Spleen (tissue), 13 donors: ENCODE data around the gene DDX3X. TPM values are rescaled to one million over a fixed set of nuclear protein-coding genes. Genes with fewer than 3 reads are reported as not detected.
A peak's percentile ranks its signal among the peaks of the same experiment; 100 is the strongest.
"Not testable (repeated sequence)": the region's sequence is repeated elsewhere in the genome, so short reads cannot be mapped to it uniquely, and the experiment has no call there.

Source experiments
- DNase-seq: peaks from one replicate; pipeline ENCODE4 v3.0.0-alpha.2; 2020
- H3K27ac ChIP-seq, 8 donors: fragments of 200-600 bp; sonication (generic) in 7 of 8; 1 replicate in 4 of 8; 2 replicates in 4 of 8; pipeline versions ENCODE4 v1.5.0 to v1.8.0; 2016 to 2021; ENCODE audit warnings: inconsistent platforms in 4 of 8, mild to moderate bottlenecking in 4 of 8, moderate library complexity in 1 of 8
- H3K27me3 ChIP-seq, 7 donors: fragments of 200-600 bp; sonication (generic) in 6 of 7; replicated peaks in 1 of 7; 1 replicate in 4 of 7; 2 replicates in 3 of 7; pipeline versions ENCODE4 v1.5.0 to v1.8.0; 2016 to 2021; ENCODE audit warnings: inconsistent platforms in 3 of 7, mild to moderate bottlenecking in 1 of 7
- H3K36me3 ChIP-seq, 6 donors: fragments of 200-600 bp; sonication (generic) in 5 of 6; 1 replicate in 4 of 6; 2 replicates in 2 of 6; pipeline versions ENCODE4 v1.5.0 to v1.8.0; 2016 to 2021; ENCODE audit warnings: inconsistent platforms in 2 of 6
- H3K4me1 ChIP-seq, 6 donors: fragments of 200-600 bp; sonication (generic) in 5 of 6; 1 replicate in 3 of 6; 2 replicates in 3 of 6; pipeline versions ENCODE4 v1.5.0 to v1.8.0; 2016 to 2021; ENCODE audit warnings: inconsistent platforms in 3 of 6
- H3K4me3 ChIP-seq, 8 donors: fragments of 200-600 bp; sonication (generic) in 7 of 8; 1 replicate in 4 of 8; 2 replicates in 4 of 8; pipeline versions ENCODE4 v1.5.0 to v1.8.0; 2016 to 2021; ENCODE audit warnings: inconsistent platforms in 4 of 8, mild to moderate bottlenecking in 4 of 8, moderate library complexity in 2 of 8
- H3K9me3 ChIP-seq, 8 donors: fragments of 200-600 bp; sonication (generic) in 7 of 8; 1 replicate in 4 of 8; 2 replicates in 4 of 8; pipeline versions ENCODE4 v1.5.0 to v1.8.0; 2016 to 2021; ENCODE audit warnings: inconsistent platforms in 4 of 8
- POLR2A ChIP-seq, 3 donors: fragments of 450-650 bp; IDR thresholded peaks; one replicate each; pipeline ENCODE4 v1.5.1; 2017; ENCODE audit warnings: antibody characterized with exemption in 3 of 3, mild to moderate bottlenecking in 1 of 3
- POLR2AphosphoS5 ChIP-seq, 3 donors: sonication (generic); formaldehyde crosslinking; IDR thresholded peaks; one replicate each; pipeline ENCODE4 v1.5.1; 2017; ENCODE audit warnings: antibody characterized with exemption in 3 of 3
- WGBS, 5 donors: extraction: QIAGEN DNeasy Blood & Tissue Kit in 3 of 5; methylation state at CpG; one replicate each; pipeline versions ENCODE4 v1.1.5 to v1.1.7; 2013 to 2018; 5-methylcytosine and 5-hydroxymethylcytosine counted together
- intact Hi-C: fragments of 100-400 bp; cut with DNase I; formaldehyde crosslinking; loops from one replicate; pipeline ENCODE4 v1.15.0; 2023; ENCODE audit warnings: low total_unique reads
- long read RNA-seq, 2 donors: transcript quantifications; one replicate each; lab custom pipeline, GENCODE V29; 2026
- polyA plus RNA-seq, 3 donors: library from polyadenylated mRNA; stranded (reverse); fragments of 200-250 nt; gene quantifications; one replicate each; pipeline ENCODE4 v1.2.1, GENCODE V29; 2013
- total RNA-seq, 7 donors: library from RNA; depleted of rRNA in 3 of 7; stranded (reverse); fragments of >200 nt in 3 of 7; fragmentation: NEBNext Ultra II Directional in 4 of 7; extraction: Animal tissue kit (Norgen Biotek cat#: 25700) in 4 of 7; gene quantifications; one replicate each; pipeline versions ENCODE4 v1.1.0 to v1.2.1, GENCODE V29; 2016 to 2021
- TF ChIP-seq, protein P1 (sequence below), 11 experiments: fragments of 200-600 bp in 7 of 11; fragments of 450-650 bp in 4 of 11; sonication (generic) in 4 of 11; IDR thresholded peaks in 8 of 11; conservative IDR thresholded peaks in 3 of 11; 1 replicate in 7 of 11; 2 replicates in 4 of 11; pipeline versions ENCODE4 v1.4.0 to v1.8.0; 2016 to 2021; ENCODE audit warnings: antibody characterized with exemption in 11 of 11, inconsistent platforms in 4 of 11, mild to moderate bottlenecking in 1 of 11
- donor health status: healthy with polysubstance abuse.
- donor health status: DM: no; HTN: no; CAD: no; lungs with moderate emphysema.
- donor health status: DM: no; HTN: no; CAD: no.
- donor health status: Bipolar disorder and iron deficiency.
- donor health status: healthy.
- donor health status: DM: no; HTN: no; CAD: no.
- donor health status: DM: yes; HTN: yes; CAD: no.

The DDX3X gene
- total RNA-seq = 100 to 1,000 TPM; 248 to 448 (median 360) TPM
- polyA plus RNA-seq = 10 to 100 TPM; 43.8 to 76.0 (median 61.2) TPM
- long read RNA-seq, donor 1, full-length matches to known transcripts = 31 of 37 reads
- long read RNA-seq, donor 1, partial matches to known transcripts = 6 of 37 reads
- long read RNA-seq, donor 1, other reads (novel, unspliced or antisense) = 0 of 37 reads
- long read RNA-seq, donor 2, full-length matches to known transcripts = 14 of 14 reads
- long read RNA-seq, donor 2, partial matches to known transcripts = 0 of 14 reads
- long read RNA-seq, donor 2, other reads (novel, unspliced or antisense) = 0 of 14 reads

DNA sequence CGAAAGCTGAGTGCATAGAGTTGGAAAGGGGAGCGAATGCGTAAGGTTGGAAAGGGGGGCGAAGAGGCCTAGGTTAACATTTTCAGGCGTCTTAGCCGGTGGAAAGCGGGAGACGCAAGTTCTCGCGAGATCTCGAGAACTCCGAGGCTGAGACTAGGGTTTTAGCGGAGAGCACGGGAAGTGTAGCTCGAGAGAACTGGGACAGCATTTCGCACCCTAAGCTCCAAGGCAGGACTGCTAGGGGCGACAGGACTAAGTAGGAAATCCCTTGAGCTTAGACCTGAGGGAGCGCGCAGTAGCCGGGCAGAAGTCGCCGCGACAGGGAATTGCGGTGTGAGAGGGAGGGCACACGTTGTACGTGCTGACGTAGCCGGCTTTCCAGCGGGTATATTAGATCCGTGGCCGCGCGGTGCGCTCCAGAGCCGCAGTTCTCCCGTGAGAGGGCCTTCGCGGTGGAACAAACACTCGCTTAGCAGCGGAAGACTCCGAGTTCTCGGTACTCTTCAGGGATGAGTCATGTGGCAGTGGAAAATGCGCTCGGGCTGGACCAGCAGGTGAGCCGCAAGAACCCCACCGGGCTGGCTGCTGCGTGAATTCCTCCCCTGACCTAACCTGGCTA lies at the start of gene DDX3X:
Gene DDX3X, plus strand, starts transcription at position 419 of the 619 bp plus-strand sequence. Its CDS starts 91 bp downstream, at position 510.
- Histone ChIP-seq H3K9me3 (no peaks in the 10 kb centered on the region), H3K36me3 (peaks cover 0 to 18% (median 8%) of the 10 kb centered on the region in 6 donors), H3K27ac (peak within 1 kb of the TSS; percentile 99 to 100 (median 100)), H3K27me3 (no peaks in the 10 kb centered on the region), H3K4me1 (peaks cover 32 to 56% (median 42%) of the 10 kb centered on the region in 6 donors), H3K4me3 (peak within 1 kb of the TSS; percentile 55 to 96 (median 80))
- 0 to 1% (median 1%) methylated on average over 16 to 47 of the region's 47 CpGs for WGBS, 5 donors
- TF ChIP-seq, protein P1, sequence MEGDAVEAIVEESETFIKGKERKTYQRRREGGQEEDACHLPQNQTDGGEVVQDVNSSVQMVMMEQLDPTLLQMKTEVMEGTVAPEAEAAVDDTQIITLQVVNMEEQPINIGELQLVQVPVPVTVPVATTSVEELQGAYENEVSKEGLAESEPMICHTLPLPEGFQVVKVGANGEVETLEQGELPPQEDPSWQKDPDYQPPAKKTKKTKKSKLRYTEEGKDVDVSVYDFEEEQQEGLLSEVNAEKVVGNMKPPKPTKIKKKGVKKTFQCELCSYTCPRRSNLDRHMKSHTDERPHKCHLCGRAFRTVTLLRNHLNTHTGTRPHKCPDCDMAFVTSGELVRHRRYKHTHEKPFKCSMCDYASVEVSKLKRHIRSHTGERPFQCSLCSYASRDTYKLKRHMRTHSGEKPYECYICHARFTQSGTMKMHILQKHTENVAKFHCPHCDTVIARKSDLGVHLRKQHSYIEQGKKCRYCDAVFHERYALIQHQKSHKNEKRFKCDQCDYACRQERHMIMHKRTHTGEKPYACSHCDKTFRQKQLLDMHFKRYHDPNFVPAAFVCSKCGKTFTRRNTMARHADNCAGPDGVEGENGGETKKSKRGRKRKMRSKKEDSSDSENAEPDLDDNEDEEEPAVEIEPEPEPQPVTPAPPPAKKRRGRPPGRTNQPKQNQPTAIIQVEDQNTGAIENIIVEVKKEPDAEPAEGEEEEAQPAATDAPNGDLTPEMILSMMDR (IDR thresholded peaks at IDR 0.05 in 8 of 11, conservative IDR thresholded peaks at IDR 0.05 in 3 of 11) = peak in 7 of 11 experiments; percentile 9 to 52 (median 39)
- TF ChIP-seq POLR2AphosphoS5 (IDR thresholded peaks at IDR 0.05) = peak; percentile 99 to 100 (median 100)
- TF ChIP-seq POLR2A (IDR thresholded peaks at IDR 0.05) = peak; percentile 95 to 99 (median 98)
- intact Hi-C loops = no loop called here
- peak; percentile 96 for DNase-seq

DNA sequence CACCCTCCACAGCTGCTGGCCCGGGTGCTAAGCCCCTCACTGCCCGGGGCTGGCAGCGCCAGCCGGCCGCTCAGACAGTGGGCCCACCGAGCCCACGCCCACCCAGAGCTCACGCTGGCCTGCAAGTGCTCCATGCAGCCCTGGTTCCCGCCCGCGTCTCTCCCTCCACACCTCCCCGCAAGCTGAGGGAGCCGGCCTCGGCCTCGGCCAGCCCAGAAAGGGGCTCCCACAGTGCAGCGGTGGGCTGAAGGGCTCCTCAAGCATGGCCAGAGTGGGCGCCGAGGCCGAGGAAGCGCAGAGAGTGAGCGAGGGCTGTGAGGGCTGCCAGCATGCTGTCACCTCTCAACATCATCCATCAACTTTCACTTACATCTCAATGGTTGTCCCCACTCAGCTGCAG lies 48.0 kb upstream of the DDX3X start:
- WGBS, 5 donors = 90 to 95% (median 94%) methylated on average over 4 to 21 of the region's 21 CpGs
- H3K4me1 ChIP-seq, H3K9me3 ChIP-seq, H3K4me3 ChIP-seq, H3K36me3 ChIP-seq, DNase-seq, H3K27ac ChIP-seq, H3K27me3 ChIP-seq, intact Hi-C loops: not testable (repeated sequence)

DNA sequence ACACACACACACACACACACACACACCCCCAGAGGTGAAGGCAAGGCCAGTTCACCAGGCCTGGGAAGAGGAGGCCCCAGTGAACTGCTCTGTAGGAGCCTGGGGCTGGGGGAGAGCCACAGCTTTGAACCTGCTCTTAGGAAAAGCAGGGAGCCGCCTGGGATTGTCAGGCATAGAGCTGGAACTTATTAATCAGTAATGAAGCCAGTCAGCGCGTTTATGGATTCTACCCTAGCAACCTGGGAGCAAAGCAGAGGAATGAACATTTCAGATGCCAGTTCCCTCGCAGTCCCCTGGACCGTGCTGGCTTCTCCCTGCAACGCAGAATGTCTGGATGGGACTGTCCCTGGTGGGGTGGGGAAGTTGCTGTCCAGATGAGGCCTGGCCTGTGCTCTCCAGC lies 45.3 kb upstream of the DDX3X start:
- peaks cover 0 to 16% (median 7%) of the 10 kb centered on the region in 8 donors for H3K9me3 ChIP-seq
- no peaks in the 10 kb centered on the region for H3K27me3 ChIP-seq
- no peak for DNase-seq
- H3K4me3 ChIP-seq = no peak overlapping the region
- 72 to 89% (median 83%) methylated on average over 1 to 6 of the region's 6 CpGs for WGBS, 5 donors
- no peak overlapping the region for H3K27ac ChIP-seq
- no peaks in the 10 kb centered on the region for H3K36me3 ChIP-seq
- TF ChIP-seq POLR2A (IDR thresholded peaks at IDR 0.05) (no peak), POLR2AphosphoS5 (IDR thresholded peaks at IDR 0.05) (no peak)
- TF ChIP-seq, protein P1 (IDR thresholded peaks at IDR 0.05 in 8 of 11, conservative IDR thresholded peaks at IDR 0.05 in 3 of 11) = no peak
- H3K4me1 ChIP-seq = no peaks in the 10 kb centered on the region
- intact Hi-C loops = no loop called here

DNA sequence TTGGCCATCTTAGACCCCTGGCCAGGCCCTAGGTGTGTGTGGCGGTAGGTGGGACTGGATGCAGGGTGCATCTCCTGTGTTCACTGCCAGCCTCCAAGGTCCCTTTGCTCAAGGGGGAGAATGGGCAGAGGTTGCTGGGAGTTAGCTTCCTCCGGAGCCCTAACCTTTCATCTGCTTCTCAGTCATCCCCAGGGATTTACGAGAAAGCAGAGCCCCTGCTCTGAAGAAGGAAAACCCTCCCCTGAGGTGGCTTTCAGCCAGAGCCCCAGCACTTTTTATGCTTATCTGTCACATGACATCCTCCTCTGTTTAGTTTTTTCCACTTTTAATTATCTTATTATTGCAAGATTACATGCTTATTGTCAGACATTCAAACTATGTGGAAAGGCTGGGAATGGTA lies 44.9 kb upstream of the DDX3X start:
- WGBS, 5 donors = 54 to 74% (median 56%) methylated on average over 1 to 3 of the region's 3 CpGs
- Histone ChIP-seq H3K4me3 (no peak overlapping the region), H3K27me3 (no peaks in the 10 kb centered on the region), H3K27ac (no peak overlapping the region), H3K36me3 (no peaks in the 10 kb centered on the region), H3K4me1 (no peaks in the 10 kb centered on the region), H3K9me3 (peaks cover 0 to 16% (median 7%) of the 10 kb centered on the region in 8 donors)
- no peak for TF ChIP-seq POLR2A (IDR thresholded peaks at IDR 0.05)
- no peak for TF ChIP-seq POLR2AphosphoS5 (IDR thresholded peaks at IDR 0.05)
- TF ChIP-seq, protein P1 (IDR thresholded peaks at IDR 0.05 in 8 of 11, conservative IDR thresholded peaks at IDR 0.05 in 3 of 11) = no peak
- no peak for DNase-seq
- intact Hi-C loops = no loop called here
